ENCODE measurements around the gene CAPN9.

- TF ChIP-seq CTCF (conservative IDR thresholded peaks at IDR 0.05; ENCODE audit: low read depth, low read length) (no peak), EZH2 (IDR thresholded peaks at IDR 0.05; ENCODE audit: low read length, unreplicated experiment) (no peak)
Observed at GRCh38 chr1:230796626-230797025, 49.4 kb downstream of the CAPN9 start.
